Hindlimb muscle (tissue), 1 donor: Measurements from ENCODE around the gene TUBA8. TPM values are rescaled to one million over a fixed set of nuclear protein-coding genes. Genes with fewer than 3 reads are reported as not detected.

Source experiments
- polyA plus RNA-seq: library from polyadenylated mRNA; unstranded; fragments of 120-200 nt; gene quantifications from one replicate; pipeline ENCODE4 v1.2.1, GENCODE V29; 2013; ENCODE audit not compliant: insufficient read length

TUBA8 gene
- polyA plus RNA-seq, 1 donor: 21.0 TPM

Other genes starting within 250 kb of the TUBA8 start
- 54.3 TPM for gene MICAL3, start 86.2 kb upstream of the TUBA8 start, polyA plus RNA-seq
- 18.0 TPM for gene PEX26, start 32.8 kb upstream of the TUBA8 start, polyA plus RNA-seq
- gene USP18, start 39.4 kb downstream of the TUBA8 start, polyA plus RNA-seq: 10.6 TPM